HL-60 (cell line): ENCODE measurements around the gene PHIP.

Experiments
- DNase-seq, 2 experiments: peaks; one replicate each; pipeline ENCODE4 v3.0.0-alpha.2; 2010 to 2020; ENCODE audit warnings: low read depth in 1 of 2, low spot score in 1 of 2
- H3K27ac ChIP-seq: fragments of 250-450 bp; sonication (Bioruptor Pico); replicated peaks from 2 replicates; pipeline ENCODE4 v1.5.1; 2020; ENCODE audit warnings: mild to moderate bottlenecking, moderate library complexity
- H3K27me3 ChIP-seq: fragments of 250-450 bp; sonication (Bioruptor Pico); 2 replicates; pipeline ENCODE4 v1.5.1; 2021; ENCODE audit warnings: mild to moderate bottlenecking, moderate library complexity; ENCODE audit not compliant: insufficient read depth, poor library complexity, severe bottlenecking
- H3K4me3 ChIP-seq: replicated peaks from 2 replicates; pipeline ENCODE4 v1.5.1; 2011; ENCODE audit warnings: mild to moderate bottlenecking, control low read depth, low read length; ENCODE audit not compliant: insufficient read depth
- GABPA ChIP-seq: IDR thresholded peaks from 2 replicates; pipeline ENCODE4 v1.6.1; 2012; ENCODE audit warnings: low read depth
- POLR2AphosphoS5 ChIP-seq: IDR thresholded peaks from 2 replicates; pipeline ENCODE4 v1.6.1; 2012; ENCODE audit warnings: low read depth
- SPI1 ChIP-seq: IDR thresholded peaks from 2 replicates; pipeline ENCODE4 v1.6.1; 2012; ENCODE audit warnings: low read depth, mild to moderate bottlenecking, borderline replicate concordance
- TF ChIP-seq, protein P1 (sequence below): IDR thresholded peaks from one replicate; pipeline ENCODE4 v1.5.1; 2011; ENCODE audit warnings: low read length, control low read depth, inconsistent platforms; ENCODE audit not compliant: insufficient read depth
- TF ChIP-seq, protein P2 (sequence below): IDR thresholded peaks from 2 replicates; pipeline ENCODE4 v1.6.1; 2012; ENCODE audit warnings: low read depth; ENCODE audit not compliant: insufficient replicate concordance

Gene PHIP

DNA sequence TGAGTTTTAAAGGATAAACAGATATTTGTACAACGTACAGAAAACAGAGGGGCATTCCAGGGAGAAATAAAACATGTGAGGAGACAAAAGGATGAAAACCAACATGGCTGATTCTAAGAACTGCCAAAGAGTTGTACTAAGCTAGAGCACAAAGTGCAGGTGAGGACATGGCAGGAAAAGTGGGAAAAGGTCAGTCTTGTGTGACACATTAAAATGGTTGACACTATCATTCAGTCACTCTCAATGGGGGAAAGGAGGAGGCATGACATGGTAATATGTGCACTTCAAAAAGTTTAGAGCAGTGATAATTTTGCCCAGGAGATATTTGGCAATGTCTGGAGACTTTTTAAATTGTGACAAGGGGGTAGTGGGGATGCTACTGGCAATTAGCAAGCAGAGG lies 21.8 kb downstream of the PHIP start:
- no peak overlapping the region for H3K4me3 ChIP-seq
- DNase-seq: no peak
- no peaks in the 10 kb centered on the region for H3K27me3 ChIP-seq
- H3K27ac ChIP-seq: no peak overlapping the region
- no peak for TF ChIP-seq POLR2AphosphoS5
- TF ChIP-seq SPI1: no peak
- TF ChIP-seq, protein P1, sequence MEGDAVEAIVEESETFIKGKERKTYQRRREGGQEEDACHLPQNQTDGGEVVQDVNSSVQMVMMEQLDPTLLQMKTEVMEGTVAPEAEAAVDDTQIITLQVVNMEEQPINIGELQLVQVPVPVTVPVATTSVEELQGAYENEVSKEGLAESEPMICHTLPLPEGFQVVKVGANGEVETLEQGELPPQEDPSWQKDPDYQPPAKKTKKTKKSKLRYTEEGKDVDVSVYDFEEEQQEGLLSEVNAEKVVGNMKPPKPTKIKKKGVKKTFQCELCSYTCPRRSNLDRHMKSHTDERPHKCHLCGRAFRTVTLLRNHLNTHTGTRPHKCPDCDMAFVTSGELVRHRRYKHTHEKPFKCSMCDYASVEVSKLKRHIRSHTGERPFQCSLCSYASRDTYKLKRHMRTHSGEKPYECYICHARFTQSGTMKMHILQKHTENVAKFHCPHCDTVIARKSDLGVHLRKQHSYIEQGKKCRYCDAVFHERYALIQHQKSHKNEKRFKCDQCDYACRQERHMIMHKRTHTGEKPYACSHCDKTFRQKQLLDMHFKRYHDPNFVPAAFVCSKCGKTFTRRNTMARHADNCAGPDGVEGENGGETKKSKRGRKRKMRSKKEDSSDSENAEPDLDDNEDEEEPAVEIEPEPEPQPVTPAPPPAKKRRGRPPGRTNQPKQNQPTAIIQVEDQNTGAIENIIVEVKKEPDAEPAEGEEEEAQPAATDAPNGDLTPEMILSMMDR: no peak
- TF ChIP-seq, protein P2, sequence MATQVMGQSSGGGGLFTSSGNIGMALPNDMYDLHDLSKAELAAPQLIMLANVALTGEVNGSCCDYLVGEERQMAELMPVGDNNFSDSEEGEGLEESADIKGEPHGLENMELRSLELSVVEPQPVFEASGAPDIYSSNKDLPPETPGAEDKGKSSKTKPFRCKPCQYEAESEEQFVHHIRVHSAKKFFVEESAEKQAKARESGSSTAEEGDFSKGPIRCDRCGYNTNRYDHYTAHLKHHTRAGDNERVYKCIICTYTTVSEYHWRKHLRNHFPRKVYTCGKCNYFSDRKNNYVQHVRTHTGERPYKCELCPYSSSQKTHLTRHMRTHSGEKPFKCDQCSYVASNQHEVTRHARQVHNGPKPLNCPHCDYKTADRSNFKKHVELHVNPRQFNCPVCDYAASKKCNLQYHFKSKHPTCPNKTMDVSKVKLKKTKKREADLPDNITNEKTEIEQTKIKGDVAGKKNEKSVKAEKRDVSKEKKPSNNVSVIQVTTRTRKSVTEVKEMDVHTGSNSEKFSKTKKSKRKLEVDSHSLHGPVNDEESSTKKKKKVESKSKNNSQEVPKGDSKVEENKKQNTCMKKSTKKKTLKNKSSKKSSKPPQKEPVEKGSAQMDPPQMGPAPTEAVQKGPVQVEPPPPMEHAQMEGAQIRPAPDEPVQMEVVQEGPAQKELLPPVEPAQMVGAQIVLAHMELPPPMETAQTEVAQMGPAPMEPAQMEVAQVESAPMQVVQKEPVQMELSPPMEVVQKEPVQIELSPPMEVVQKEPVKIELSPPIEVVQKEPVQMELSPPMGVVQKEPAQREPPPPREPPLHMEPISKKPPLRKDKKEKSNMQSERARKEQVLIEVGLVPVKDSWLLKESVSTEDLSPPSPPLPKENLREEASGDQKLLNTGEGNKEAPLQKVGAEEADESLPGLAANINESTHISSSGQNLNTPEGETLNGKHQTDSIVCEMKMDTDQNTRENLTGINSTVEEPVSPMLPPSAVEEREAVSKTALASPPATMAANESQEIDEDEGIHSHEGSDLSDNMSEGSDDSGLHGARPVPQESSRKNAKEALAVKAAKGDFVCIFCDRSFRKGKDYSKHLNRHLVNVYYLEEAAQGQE: no peak
- TF ChIP-seq GABPA: no peak

DNA sequence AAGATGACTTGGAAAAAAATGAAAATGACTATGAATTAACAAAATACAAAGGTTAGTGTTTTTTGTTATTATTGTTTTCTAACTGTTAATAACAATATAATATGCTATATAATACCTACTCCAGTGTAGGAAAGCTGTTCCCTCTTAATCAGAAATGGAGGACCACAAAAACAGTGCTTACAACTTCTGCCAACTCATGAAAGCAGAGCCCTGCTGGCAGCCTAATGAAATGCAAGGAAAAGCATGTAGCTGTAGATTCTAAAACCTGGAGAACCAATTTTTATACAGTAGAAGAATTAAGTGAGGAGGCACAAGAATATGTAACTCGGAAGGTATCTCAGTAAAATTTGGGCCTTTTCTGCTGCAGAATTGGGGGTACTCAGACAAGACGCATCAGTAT lies 29.4 kb downstream of the PHIP start:
- H3K4me3 ChIP-seq: no peak overlapping the region
- peak in 1 of 2 experiments; percentile 7 for DNase-seq
- H3K27ac ChIP-seq: no peak overlapping the region
- TF ChIP-seq GABPA: no peak
- TF ChIP-seq, protein P2: no peak
- no peak for TF ChIP-seq POLR2AphosphoS5
- TF ChIP-seq SPI1: no peak
- TF ChIP-seq, protein P1: no peak
- no peaks in the 10 kb centered on the region for H3K27me3 ChIP-seq

DNA sequence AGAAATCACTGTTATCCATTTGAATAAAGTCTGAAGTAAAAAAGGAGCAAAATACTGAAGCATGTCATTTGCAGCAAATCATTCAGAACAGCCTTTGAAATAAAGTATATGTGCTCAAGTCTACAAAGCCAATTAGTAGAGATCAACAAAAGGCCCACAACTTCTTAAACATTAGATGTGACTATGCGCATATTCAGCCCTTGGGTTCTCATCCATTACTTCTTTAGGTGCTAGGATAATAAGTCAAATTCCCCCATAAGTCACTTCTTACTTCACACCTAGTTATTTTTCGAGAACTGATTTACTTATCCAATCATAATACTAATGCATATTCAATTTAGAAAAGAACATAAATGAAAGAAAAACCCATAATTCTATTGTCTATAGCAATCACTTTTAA lies 31.0 kb downstream of the PHIP start:
- H3K27ac ChIP-seq: no peak overlapping the region
- TF ChIP-seq, protein P2: no peak
- TF ChIP-seq GABPA (no peak), SPI1 (no peak), POLR2AphosphoS5 (no peak)
- TF ChIP-seq, protein P1: no peak
- no peak overlapping the region for H3K4me3 ChIP-seq
- H3K27me3 ChIP-seq: no peaks in the 10 kb centered on the region
- no peak for DNase-seq
